Measurements from ENCODE around the gene CHRNA9. TPM values are rescaled to one million over a fixed set of nuclear protein-coding genes. Genes with fewer than 3 reads are reported as not detected.
"Not testable (repeated sequence)": the region's sequence is repeated elsewhere in the genome, so short reads cannot be mapped to it uniquely, and the experiment has no call there.

Gene CHRNA9
- total RNA-seq, 5 donors from 2014 or later (not counting 1 experiment from before 2014, with no cell fraction given) = 0.10 to 0.23 (median 0.15) TPM; not detected in 2

GRCh38 chr4:40388239-40388638, 53.1 kb downstream of the CHRNA9 start:
- Mint-ChIP-seq H3K4me1 (peaks cover 0 to 5% (median 3%) of the 10 kb centered on the region in 3 donors), H3K27me3 (no peaks in the 10 kb centered on the region), H3K9me3 (no peaks in the 10 kb centered on the region), H3K4me3 (no peak overlapping the region), H3K36me3 (no peaks in the 10 kb centered on the region), H3K27ac (no peak overlapping the region)
- Histone ChIP-seq H3K9me3 (no peaks in the 10 kb centered on the region), H3K4me1 (ENCODE audit: control insufficient read depth in 1 of 2, extremely low read depth in 1 of 2, insufficient read depth in 2 of 2, low read length in 2 of 2) (no peaks in the 10 kb centered on the region), H3K4me3 (ENCODE audit: control insufficient read depth in 1 of 2, extremely low read depth in 1 of 2, low read length in 1 of 2) (no peak overlapping the region), H3K27me3 (replicated peaks in 1 of 2; ENCODE audit: control insufficient read depth in 2 of 2, extremely low read depth in 1 of 2, insufficient read depth in 2 of 2, low read length in 1 of 2) (no peaks in the 10 kb centered on the region), H3K36me3 (ENCODE audit: control insufficient read depth in 2 of 2, extremely low read depth in 1 of 2, insufficient read depth in 1 of 2, low read length in 1 of 2) (no peaks in the 10 kb centered on the region), H3K27ac (ENCODE audit: low read length) (no peak overlapping the region)
- WGBS (ENCODE audit: insufficient coverage) = 40% methylated on average over 4 of the region's 6 CpGs
- ChIA-PET POLR2A (interaction anchor here (0.6 to 0.7 kb wide), 3 partner anchors 19 to 1291 kb away, joined by 3 to 6 read pairs (median 4); no protein-coding TSS in a partner anchor), CTCF (interaction anchor here in 1 of 2 donors (0.6 to 0.7 kb wide), 2 partner anchors 11 to 243 kb away, joined by 3 to 5 read pairs; no protein-coding TSS in a partner anchor)
- DNase-seq (no peak), ATAC-seq (replicated peaks in 1 of 4) (no peak)

GRCh38 chr4:40389986-40390385, 54.9 kb downstream of the CHRNA9 start:
- no peak overlapping the region for H3K4me3 ChIP-seq (ENCODE audit: control insufficient read depth in 1 of 2, extremely low read depth in 1 of 2, low read length in 1 of 2)
- WGBS (ENCODE audit: insufficient coverage) = no CpG with 5 or more reads among the region's 4 CpGs
- CTCF ChIA-PET = no interaction called here
- no peak overlapping the region for H3K27ac Mint-ChIP-seq
- no peak for DNase-seq
- H3K4me1 ChIP-seq (ENCODE audit: control insufficient read depth in 1 of 2, extremely low read depth in 1 of 2, insufficient read depth in 2 of 2, low read length in 2 of 2) = no peaks in the 10 kb centered on the region
- ATAC-seq (replicated peaks in 1 of 4) = no peak
- H3K27ac ChIP-seq (ENCODE audit: low read length) = no peak overlapping the region
- no peaks in the 10 kb centered on the region for H3K36me3 Mint-ChIP-seq
- POLR2A ChIA-PET = no interaction called here
- H3K36me3 ChIP-seq (ENCODE audit: control insufficient read depth in 2 of 2, extremely low read depth in 1 of 2, insufficient read depth in 1 of 2, low read length in 1 of 2) = no peaks in the 10 kb centered on the region
- H3K9me3 ChIP-seq = no peaks in the 10 kb centered on the region
- H3K9me3 Mint-ChIP-seq = no peaks in the 10 kb centered on the region
- no peaks in the 10 kb centered on the region for H3K27me3 ChIP-seq (replicated peaks in 1 of 2; ENCODE audit: control insufficient read depth in 2 of 2, extremely low read depth in 1 of 2, insufficient read depth in 2 of 2, low read length in 1 of 2)
- H3K4me1 Mint-ChIP-seq = peaks cover 0 to 5% (median 2%) of the 10 kb centered on the region in 3 donors
- no peaks in the 10 kb centered on the region for H3K27me3 Mint-ChIP-seq
- H3K4me3 Mint-ChIP-seq = no peak overlapping the region

GRCh38 chr4:40392241-40392640, 57.1 kb downstream of the CHRNA9 start:
- H3K9me3 Mint-ChIP-seq; H3K36me3 ChIP-seq (ENCODE audit: control insufficient read depth in 2 of 2, extremely low read depth in 1 of 2, insufficient read depth in 1 of 2, low read length in 1 of 2); H3K4me1 ChIP-seq (ENCODE audit: control insufficient read depth in 1 of 2, extremely low read depth in 1 of 2, insufficient read depth in 2 of 2, low read length in 2 of 2); H3K4me3 Mint-ChIP-seq; H3K27ac Mint-ChIP-seq; H3K9me3 ChIP-seq; H3K36me3 Mint-ChIP-seq; H3K27me3 Mint-ChIP-seq; H3K27ac ChIP-seq (ENCODE audit: low read length); POLR2A ChIA-PET; CTCF ChIA-PET; H3K4me1 Mint-ChIP-seq; DNase-seq; ATAC-seq (replicated peaks in 1 of 4); H3K27me3 ChIP-seq (replicated peaks in 1 of 2; ENCODE audit: control insufficient read depth in 2 of 2, extremely low read depth in 1 of 2, insufficient read depth in 2 of 2, low read length in 1 of 2); H3K4me3 ChIP-seq (ENCODE audit: control insufficient read depth in 1 of 2, extremely low read depth in 1 of 2, low read length in 1 of 2): not testable (repeated sequence)
- 95% methylated on average over 5 of the region's 9 CpGs for WGBS (ENCODE audit: insufficient coverage)

GRCh38 chr4:40394236-40394635, 59.1 kb downstream of the CHRNA9 start:
- ATAC-seq (replicated peaks in 1 of 4) (no peak), DNase-seq (no peak)
- Histone ChIP-seq H3K36me3 (ENCODE audit: control insufficient read depth in 2 of 2, extremely low read depth in 1 of 2, insufficient read depth in 1 of 2, low read length in 1 of 2) (no peaks in the 10 kb centered on the region), H3K4me1 (ENCODE audit: control insufficient read depth in 1 of 2, extremely low read depth in 1 of 2, insufficient read depth in 2 of 2, low read length in 2 of 2) (no peaks in the 10 kb centered on the region), H3K27me3 (replicated peaks in 1 of 2; ENCODE audit: control insufficient read depth in 2 of 2, extremely low read depth in 1 of 2, insufficient read depth in 2 of 2, low read length in 1 of 2) (no peaks in the 10 kb centered on the region), H3K9me3 (no peaks in the 10 kb centered on the region), H3K4me3 (ENCODE audit: control insufficient read depth in 1 of 2, extremely low read depth in 1 of 2, low read length in 1 of 2) (no peak overlapping the region), H3K27ac (ENCODE audit: low read length) (no peak overlapping the region)
- H3K27me3 Mint-ChIP-seq = no peaks in the 10 kb centered on the region
- 88% methylated on average over 1 of the region's 6 CpGs for WGBS (ENCODE audit: insufficient coverage)
- POLR2A ChIA-PET = no interaction called here
- no peaks in the 10 kb centered on the region for H3K9me3 Mint-ChIP-seq
- H3K4me1 Mint-ChIP-seq = no peaks in the 10 kb centered on the region
- H3K36me3 Mint-ChIP-seq = no peaks in the 10 kb centered on the region
- no peak overlapping the region for H3K27ac Mint-ChIP-seq
- H3K4me3 Mint-ChIP-seq = no peak overlapping the region
- CTCF ChIA-PET = no interaction called here

GRCh38 chr4:40395166-40395900, 60.2 kb downstream of the CHRNA9 start:
- H3K27ac Mint-ChIP-seq = no peak overlapping the region
- H3K4me1 Mint-ChIP-seq = no peaks in the 10 kb centered on the region
- WGBS (ENCODE audit: insufficient coverage) = 68% methylated on average over 4 of the region's 4 CpGs
- H3K9me3 ChIP-seq = no peaks in the 10 kb centered on the region
- no peaks in the 10 kb centered on the region for H3K4me1 ChIP-seq (ENCODE audit: control insufficient read depth in 1 of 2, extremely low read depth in 1 of 2, insufficient read depth in 2 of 2, low read length in 2 of 2)
- ATAC-seq (replicated peaks in 1 of 4) = no peak
- H3K36me3 ChIP-seq (ENCODE audit: control insufficient read depth in 2 of 2, extremely low read depth in 1 of 2, insufficient read depth in 1 of 2, low read length in 1 of 2) = no peaks in the 10 kb centered on the region
- H3K27me3 ChIP-seq (replicated peaks in 1 of 2; ENCODE audit: control insufficient read depth in 2 of 2, extremely low read depth in 1 of 2, insufficient read depth in 2 of 2, low read length in 1 of 2) = no peaks in the 10 kb centered on the region
- CTCF ChIA-PET = no interaction called here
- H3K36me3 Mint-ChIP-seq = no peaks in the 10 kb centered on the region
- no peak for DNase-seq
- H3K4me3 ChIP-seq (ENCODE audit: control insufficient read depth in 1 of 2, extremely low read depth in 1 of 2, low read length in 1 of 2) = no peak overlapping the region
- POLR2A ChIA-PET = interaction anchor here in 1 of 2 donors (0.7 kb wide), 1 partner anchor 92 kb away, joined by 3 read pairs; no protein-coding TSS in a partner anchor
- H3K27ac ChIP-seq (ENCODE audit: low read length) = no peak overlapping the region
- H3K4me3 Mint-ChIP-seq = no peak overlapping the region
- H3K27me3 Mint-ChIP-seq = no peaks in the 10 kb centered on the region
- H3K9me3 Mint-ChIP-seq = no peaks in the 10 kb centered on the region

- ChIA-PET CTCF (no interaction called here), POLR2A (no interaction called here)
- Mint-ChIP-seq H3K36me3 (no peaks in the 10 kb centered on the region), H3K9me3 (no peaks in the 10 kb centered on the region), H3K4me1 (no peaks in the 10 kb centered on the region), H3K4me3 (no peak overlapping the region), H3K27ac (no peak overlapping the region), H3K27me3 (no peaks in the 10 kb centered on the region)
- no peak for ATAC-seq (replicated peaks in 1 of 4)
- no peaks in the 10 kb centered on the region for H3K27me3 ChIP-seq (replicated peaks in 1 of 2; ENCODE audit: control insufficient read depth in 2 of 2, extremely low read depth in 1 of 2, insufficient read depth in 2 of 2, low read length in 1 of 2)
- no peak overlapping the region for H3K27ac ChIP-seq (ENCODE audit: low read length)
- no peaks in the 10 kb centered on the region for H3K36me3 ChIP-seq (ENCODE audit: control insufficient read depth in 2 of 2, extremely low read depth in 1 of 2, insufficient read depth in 1 of 2, low read length in 1 of 2)
- H3K4me3 ChIP-seq (ENCODE audit: control insufficient read depth in 1 of 2, extremely low read depth in 1 of 2, low read length in 1 of 2) = no peak overlapping the region
- WGBS (ENCODE audit: insufficient coverage) = 75% methylated on average over 6 of the region's 7 CpGs
- no peaks in the 10 kb centered on the region for H3K4me1 ChIP-seq (ENCODE audit: control insufficient read depth in 1 of 2, extremely low read depth in 1 of 2, insufficient read depth in 2 of 2, low read length in 2 of 2)
- H3K9me3 ChIP-seq = no peaks in the 10 kb centered on the region
- DNase-seq = no peak
Measured at GRCh38 chr4:40395908-40396793, 61.0 kb downstream of the CHRNA9 start.
